ENCODE data around the gene WIPF1.

Gene WIPF1

DNA sequence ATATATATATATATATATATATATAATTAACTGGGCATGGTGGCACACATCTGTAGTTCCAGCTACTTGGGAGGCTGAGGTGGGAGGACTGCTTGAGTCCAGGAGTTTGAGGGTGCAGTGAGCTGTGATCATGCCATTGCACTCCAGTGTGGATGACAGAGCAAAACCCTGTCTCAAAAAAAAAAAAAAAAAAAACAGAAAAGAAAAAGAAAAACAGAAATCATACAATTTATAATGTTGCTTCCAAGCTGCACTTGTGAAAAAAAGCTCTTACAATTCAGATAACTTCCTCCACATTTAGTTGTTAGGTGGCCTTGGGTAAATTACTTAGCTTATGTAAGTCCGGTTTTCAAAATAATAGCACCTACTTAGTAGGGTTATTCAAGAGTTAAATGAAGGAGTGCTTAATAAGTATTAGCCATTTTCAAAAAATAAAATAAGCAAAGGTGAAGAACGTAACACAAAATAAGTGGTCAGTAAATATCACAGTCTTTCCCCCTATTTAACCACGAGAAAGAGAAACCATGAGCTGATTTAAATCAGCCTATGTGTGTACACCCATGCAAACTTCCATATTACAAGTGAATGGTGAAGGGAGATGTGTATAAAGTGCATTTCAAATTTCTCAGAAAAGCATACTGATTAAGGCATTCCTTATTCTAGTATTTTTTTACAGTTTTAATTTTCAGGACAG lies 2.3 kb downstream of the WIPF1 start:
- no peak for DNase-seq (ENCODE audit: low spot score)

DNA sequence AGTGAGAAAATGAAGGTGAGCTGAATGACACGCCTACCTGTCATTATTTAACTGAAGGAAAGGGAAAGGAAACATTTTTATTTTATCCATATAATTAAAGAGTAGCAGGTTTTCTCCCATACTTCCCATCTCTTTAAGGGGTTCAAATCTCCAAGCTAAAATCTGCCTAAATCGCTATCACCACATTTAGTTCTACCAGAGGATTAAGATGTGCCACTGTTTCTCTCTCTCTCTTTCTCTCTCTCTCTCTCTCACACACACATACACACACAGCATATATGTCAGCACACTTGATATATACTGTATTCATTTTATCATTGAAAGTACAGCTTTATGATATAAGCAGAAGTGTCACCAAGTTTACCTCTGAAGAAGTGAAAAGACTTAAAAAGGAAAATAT lies 3.1 kb downstream of the WIPF1 start:
- no peak for DNase-seq (ENCODE audit: low spot score)

GRCh38 chr2:174593574-174594203 lies 3.9 kb downstream of the WIPF1 start:
- DNase-seq (ENCODE audit: low spot score) = peak; percentile 72

GRCh38 chr2:174593041-174593440 lies 4.6 kb downstream of the WIPF1 start:
- DNase-seq (ENCODE audit: low spot score) = no peak

GRCh38 chr2:174591740-174592139 lies 5.9 kb downstream of the WIPF1 start:
- no peak for DNase-seq (ENCODE audit: low spot score)

- DNase-seq (ENCODE audit: low spot score) = no peak
Observed at GRCh38 chr2:174590928-174591648, 6.5 kb downstream of the WIPF1 start.

GRCh38 chr2:174590346-174590745 lies 7.3 kb downstream of the WIPF1 start:
- DNase-seq (ENCODE audit: low spot score) = no peak

GRCh38 chr2:174589334-174589733 lies 8.3 kb downstream of the WIPF1 start:
- no peak for DNase-seq (ENCODE audit: low spot score)

- no peak for DNase-seq (ENCODE audit: low spot score)
Observed at GRCh38 chr2:174588463-174588862, 9.1 kb downstream of the WIPF1 start.

DNA sequence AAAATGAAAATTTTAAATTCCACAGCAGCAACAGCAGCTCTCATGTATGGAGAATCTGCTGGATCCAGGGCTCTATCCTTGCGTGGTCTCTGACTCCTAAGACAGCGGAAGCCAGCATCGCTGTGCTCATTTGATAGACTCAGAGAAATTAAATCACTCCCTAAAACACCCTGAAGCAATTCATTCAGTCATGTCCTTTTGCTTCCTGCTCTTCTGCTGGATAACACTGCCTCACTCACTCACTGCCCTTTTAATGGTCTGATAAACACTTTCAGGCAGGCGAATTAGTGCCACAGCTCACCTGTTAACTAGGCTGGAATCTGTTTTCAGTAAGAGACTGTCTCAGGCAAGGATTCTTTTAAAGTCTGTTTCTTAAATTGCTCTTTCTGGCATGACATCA lies 10.0 kb downstream of the WIPF1 start:
- DNase-seq (ENCODE audit: low spot score) = no peak

DNA sequence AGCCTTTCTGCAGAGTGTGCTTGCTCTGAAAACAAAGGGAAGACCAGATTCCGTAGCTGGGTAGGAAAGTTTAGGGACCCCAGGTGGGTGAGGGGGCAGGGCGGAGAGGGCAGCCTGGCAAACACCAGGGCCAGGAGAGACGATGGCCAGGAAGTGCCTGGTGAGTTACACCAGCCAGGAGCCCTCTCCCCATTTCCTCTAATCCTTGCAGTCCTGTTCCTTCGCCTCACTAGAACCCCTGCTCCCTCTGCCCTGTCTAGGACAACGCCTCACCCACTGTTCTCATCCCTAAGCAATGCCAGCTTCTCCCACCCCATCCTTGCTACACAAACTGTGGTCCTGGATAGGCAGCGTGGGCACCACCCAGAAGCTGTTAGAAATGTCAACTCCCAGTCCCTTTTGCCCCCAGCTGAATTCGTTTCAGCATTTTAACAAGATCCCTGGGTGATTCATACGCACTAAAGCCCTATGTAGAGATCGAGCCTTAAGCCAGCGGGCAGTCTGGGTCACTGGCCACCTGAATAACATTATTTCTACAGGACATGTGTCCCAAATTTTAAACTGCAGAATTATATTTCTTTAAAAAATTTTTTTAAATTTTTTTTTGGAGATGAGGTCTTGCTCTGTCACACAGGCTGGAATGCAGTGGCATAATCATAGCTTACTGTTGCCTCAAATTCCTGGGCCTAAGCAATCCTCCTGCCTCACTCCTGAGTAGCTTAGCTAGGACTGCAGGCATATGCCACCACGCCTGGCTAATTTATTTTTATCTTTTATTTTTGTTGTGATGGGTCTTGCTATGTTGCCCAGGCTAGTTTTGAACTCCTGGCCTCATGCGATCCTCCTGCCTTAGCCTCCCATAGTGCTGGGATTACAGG lies 10.9 kb downstream of the WIPF1 start:
- no peak for DNase-seq (ENCODE audit: low spot score)

DNA sequence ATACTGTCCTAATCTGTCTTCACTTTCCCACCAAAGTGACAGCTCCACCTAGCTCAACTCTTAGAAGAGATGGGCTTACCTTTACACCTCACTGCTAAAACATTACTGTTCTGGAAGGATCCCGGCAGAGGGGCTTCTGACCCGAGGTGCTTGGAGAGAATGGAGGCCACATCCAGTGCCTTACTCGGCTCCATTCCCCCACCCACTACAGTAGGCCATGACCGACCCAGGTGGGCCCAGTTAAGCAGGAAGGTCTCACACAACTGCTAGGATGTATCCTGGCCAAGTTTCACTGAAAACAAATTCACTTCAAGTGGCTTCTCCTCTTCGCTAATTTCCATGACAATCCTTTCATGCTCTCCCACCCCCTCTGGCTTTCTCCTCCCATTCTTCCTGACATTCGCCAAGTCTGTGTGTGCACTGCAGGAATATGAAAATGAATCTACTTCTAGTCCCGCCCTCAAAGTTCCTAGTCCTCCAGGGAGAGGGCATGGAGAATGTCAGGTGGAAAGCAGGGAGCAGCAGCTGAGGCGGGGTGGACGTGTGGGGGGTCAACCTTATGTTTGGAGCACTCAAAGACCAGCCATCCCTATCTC lies 11.8 kb downstream of the WIPF1 start:
- no peak for DNase-seq (ENCODE audit: low spot score)

GRCh38 chr2:174585146-174585545 lies 12.5 kb downstream of the WIPF1 start:
- no peak for DNase-seq (ENCODE audit: low spot score)

- no peak for DNase-seq (ENCODE audit: low spot score)
Observed at GRCh38 chr2:174581491-174581890, 16.1 kb downstream of the WIPF1 start.

GRCh38 chr2:174580951-174581350 lies 16.7 kb downstream of the WIPF1 start:
- DNase-seq (ENCODE audit: low spot score) = no peak

DNA sequence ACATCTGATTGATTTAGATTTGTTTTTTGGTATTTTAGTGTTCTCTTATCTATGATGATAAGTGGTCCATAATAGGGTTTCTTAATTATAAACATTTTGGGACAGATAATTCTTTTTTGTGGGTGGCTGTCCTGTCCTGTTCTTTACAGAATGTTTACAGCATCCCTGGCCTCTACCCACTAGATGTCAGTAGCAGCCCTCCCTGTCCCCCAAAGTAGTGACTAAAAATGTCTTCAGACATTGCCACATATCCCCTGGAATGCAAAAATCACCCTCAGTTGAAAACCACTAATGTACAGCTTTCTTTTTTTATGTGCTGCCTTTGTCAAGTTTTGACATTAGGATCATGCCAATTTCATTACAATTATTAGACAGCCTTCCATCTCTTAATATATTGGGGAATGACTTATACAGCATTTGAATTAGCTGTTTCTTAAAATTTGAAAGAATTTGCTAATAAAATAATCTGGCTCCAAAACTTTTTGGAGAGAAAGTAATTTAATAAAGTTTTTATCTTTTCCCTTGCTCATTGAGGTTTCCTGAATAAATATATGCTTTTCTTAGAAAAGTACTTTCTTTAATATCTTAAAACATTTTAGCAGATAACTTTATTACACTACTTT lies 19.5 kb downstream of the WIPF1 start:
- peak; percentile 33 for DNase-seq (ENCODE audit: low spot score)

DNA sequence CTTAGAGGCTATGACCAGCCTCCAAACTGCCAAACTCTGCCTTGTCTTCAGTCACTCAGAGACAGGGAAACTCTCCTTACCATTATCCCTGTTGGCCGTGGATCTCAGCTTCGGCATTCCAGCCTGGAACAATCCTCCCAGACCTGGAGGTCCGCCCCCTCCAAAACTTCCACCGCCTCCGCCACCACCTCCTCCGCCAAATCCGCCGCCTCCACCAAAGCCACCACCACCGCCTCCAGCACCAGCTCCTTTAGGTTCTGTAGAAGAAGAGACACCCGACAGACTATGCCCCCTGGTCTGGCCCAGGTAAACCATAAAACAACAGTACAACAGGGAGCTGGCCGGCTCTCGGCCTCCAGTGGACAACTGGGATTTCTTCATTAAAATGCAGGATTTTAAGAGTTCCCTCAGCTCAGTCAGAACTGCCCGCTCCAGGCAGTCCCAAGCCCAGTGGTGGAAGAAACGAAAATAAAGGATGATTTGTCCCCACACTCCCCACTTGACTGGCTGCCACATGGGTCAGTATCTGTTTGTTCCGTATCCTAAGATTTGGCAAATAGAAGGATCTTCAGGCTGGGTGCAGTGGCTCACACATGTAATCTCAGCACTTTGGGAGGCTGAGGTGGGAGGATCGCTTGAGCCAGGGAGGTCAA lies 22.4 kb downstream of the WIPF1 start:
- DNase-seq (ENCODE audit: low spot score) = no peak

GRCh38 chr2:174574657-174575056 lies 22.9 kb downstream of the WIPF1 start:
- no peak for DNase-seq (ENCODE audit: low spot score)

DNA sequence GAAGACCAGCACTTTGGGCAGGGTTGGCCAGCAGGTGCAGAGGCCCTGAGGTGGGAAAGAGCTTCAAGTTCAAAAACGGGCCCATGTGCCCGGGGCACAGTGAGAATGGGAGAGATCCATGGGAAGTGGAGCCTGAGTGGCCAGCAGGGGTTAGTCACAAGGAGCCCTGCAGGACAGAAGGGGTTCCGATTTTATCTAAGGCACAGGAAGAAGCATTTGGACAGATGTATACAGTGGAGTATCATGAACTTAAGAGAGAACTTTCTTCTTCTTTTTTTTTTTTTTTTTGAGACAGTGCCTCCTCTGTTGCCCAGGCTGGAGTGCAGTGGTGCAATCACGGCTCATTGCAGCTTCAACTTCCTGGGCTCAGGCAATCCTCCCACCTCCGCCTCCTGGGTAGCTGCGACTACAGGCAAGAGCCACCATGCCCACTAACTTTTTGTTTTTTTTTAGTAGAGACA lies 24.0 kb downstream of the WIPF1 start:
- DNase-seq (ENCODE audit: low spot score) = no peak

DNA sequence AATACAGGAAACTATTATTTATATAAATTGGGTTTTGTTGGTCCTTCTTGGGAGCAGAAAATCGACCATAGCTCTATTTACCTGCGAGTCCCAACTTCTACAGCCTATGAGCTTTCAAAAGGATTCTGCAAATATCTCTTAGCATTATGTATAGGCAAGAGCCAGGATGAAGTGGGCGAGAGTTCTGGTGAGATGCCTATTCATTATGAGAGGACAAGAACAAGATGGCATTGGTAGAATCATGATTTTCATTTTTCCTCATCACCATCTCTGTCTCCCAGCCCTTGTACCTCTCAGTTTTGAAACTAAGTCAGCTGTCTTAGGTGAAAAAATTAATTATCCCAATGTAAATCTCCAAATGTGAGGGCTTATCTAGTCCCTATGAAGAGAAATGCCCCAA lies 25.0 kb downstream of the WIPF1 start:
- DNase-seq (ENCODE audit: low spot score) = no peak
